ENCODE results near the gene SLC26A4.

The SLC26A4 gene

DNA sequence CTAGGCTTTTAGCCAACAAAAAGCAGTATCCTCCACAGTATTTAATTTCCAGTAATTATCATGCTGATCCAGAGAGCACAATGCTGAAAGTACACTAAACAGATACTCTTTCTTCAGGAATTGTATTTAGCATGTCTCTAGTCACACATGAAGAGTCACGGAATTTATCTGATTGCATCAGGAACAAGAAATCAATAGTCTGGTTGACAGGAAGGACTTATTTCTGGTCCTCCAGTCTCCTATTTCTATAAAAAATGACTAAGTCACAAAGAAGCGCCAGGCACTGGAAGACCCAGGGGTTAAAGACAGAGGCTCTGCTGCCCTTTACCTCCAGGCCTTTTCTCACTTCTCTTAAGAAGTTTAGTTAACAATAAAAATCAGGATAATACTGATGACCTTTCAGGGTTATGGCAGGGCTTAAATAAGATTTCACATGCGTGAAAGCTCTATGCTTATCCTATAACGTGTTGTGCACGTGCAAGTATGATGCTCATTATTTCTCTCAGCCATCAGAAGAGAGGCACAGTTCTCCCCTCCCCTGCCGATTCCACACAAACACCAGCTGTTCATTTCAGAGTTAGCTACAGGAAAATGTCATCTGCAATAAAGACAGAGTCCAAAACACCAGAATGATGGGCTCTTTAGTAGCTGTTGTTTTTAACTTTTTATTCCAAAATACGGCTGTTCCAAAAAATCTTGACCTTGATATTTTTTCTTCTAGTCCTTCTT lies 36.9 kb downstream of the SLC26A4 start:
- H3K27me3 Mint-ChIP-seq: no peaks in the 10 kb centered on the region
- no peak for ATAC-seq
- no peaks in the 10 kb centered on the region for H3K36me3 Mint-ChIP-seq
- no peak overlapping the region for H3K4me3 Mint-ChIP-seq
- H3K9me3 Mint-ChIP-seq: no peaks in the 10 kb centered on the region
- no peaks in the 10 kb centered on the region for H3K4me1 Mint-ChIP-seq
- no peak overlapping the region for H3K27ac Mint-ChIP-seq

GRCh38 chr7:107700570-107700969 lies 39.9 kb downstream of the SLC26A4 start:
- ATAC-seq: no peak
- peaks cover 8% of the 10 kb centered on the region for H3K4me1 Mint-ChIP-seq
- H3K36me3 Mint-ChIP-seq: no peaks in the 10 kb centered on the region
- H3K27me3 Mint-ChIP-seq: no peaks in the 10 kb centered on the region
- H3K9me3 Mint-ChIP-seq: no peaks in the 10 kb centered on the region
- no peak overlapping the region for H3K27ac Mint-ChIP-seq
- H3K4me3 Mint-ChIP-seq: no peak overlapping the region

DNA sequence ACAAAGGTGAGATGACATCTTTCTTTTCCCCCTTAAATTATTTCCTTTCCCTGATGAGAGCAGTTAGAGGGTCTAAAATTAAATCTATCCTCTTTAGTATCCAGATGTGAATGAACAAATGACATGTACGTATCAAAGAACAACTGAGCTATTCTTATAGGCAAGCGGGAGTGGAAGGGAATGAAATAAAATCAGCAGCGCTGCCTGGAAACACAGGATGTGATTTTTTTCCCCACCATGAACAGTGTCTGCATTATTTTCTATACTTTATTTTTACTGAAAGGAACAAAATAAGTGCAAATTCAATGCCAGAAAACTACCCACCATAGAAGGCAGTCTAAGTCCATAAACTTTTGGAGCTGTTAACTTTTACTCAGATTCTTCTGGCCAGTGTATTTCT lies 40.6 kb downstream of the SLC26A4 start:
- Mint-ChIP-seq H3K4me1 (peaks cover 8% of the 10 kb centered on the region), H3K27me3 (no peaks in the 10 kb centered on the region), H3K27ac (no peak overlapping the region), H3K9me3 (no peaks in the 10 kb centered on the region), H3K4me3 (no peak overlapping the region), H3K36me3 (no peaks in the 10 kb centered on the region)
- no peak for ATAC-seq

DNA sequence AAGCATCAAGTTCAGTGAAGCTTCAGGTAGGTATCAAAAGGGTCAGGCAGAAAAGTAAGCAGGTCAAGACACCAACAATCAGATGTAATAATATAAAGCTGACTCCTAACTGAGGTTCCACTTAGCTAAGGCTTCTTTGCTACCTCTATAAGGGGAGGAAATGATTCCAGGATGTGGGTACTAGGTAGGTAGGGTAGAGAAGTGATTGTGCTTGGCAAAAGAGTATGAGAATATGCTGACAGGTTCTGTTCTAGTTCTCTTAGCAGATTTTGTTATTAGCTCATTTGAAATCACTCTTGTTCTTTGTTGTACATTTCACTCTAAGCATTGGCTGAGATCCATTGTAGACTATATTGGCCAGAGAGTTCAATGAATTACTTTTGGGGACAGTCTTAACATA lies 42.6 kb downstream of the SLC26A4 start:
- H3K9me3 Mint-ChIP-seq: no peaks in the 10 kb centered on the region
- H3K27ac Mint-ChIP-seq: no peak overlapping the region
- H3K4me1 Mint-ChIP-seq: peaks cover 8% of the 10 kb centered on the region
- no peak for ATAC-seq
- H3K36me3 Mint-ChIP-seq: no peaks in the 10 kb centered on the region
- H3K4me3 Mint-ChIP-seq: no peak overlapping the region
- H3K27me3 Mint-ChIP-seq: no peaks in the 10 kb centered on the region

DNA sequence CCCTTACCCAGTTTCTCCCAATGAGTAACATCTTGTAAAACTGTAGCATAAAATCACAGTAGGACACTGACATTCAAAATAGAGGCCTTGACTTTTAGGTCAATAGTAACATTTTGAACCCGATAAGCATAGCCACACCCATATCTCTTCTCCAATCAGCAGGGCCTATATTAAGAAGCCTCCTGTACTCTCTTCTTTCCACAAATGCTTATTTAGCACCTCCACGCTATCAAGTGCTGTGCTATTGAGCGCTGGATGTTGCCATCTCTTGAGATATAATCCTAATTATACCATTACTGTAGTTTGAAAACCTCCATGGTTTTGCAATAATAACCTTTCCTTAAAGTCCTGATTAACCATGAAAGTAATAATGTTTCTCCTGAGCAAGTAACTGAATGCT lies 43.2 kb downstream of the SLC26A4 start:
- Mint-ChIP-seq H3K4me3 (no peak overlapping the region), H3K27ac (no peak overlapping the region), H3K4me1 (peaks cover 8% of the 10 kb centered on the region), H3K9me3 (no peaks in the 10 kb centered on the region), H3K27me3 (no peaks in the 10 kb centered on the region), H3K36me3 (no peaks in the 10 kb centered on the region)
- no peak for ATAC-seq

DNA sequence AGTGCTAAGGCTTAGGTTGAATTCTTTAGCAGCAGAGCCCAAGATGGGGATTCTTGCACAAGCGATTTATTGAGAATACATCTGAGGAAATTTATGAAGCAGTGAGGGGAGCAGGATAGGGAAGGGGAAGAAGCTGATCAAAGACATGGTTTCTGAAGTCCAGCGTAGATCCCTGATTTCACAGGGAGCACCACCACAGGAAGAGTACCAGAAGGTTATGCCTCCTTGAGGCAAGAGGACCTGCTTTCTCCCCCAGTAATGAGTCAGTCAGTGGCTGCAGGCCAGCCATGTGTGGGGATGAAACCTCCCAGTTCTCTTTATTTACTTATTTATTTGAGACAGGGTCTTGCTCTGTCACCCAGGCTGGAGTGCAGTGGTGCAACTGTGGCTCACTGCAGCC lies 48.3 kb downstream of the SLC26A4 start:
- Mint-ChIP-seq H3K27me3 (no peaks in the 10 kb centered on the region), H3K36me3 (no peaks in the 10 kb centered on the region), H3K9me3 (no peaks in the 10 kb centered on the region), H3K4me1 (no peaks in the 10 kb centered on the region), H3K4me3 (no peak overlapping the region), H3K27ac (no peak overlapping the region)
- no peak for ATAC-seq

DNA sequence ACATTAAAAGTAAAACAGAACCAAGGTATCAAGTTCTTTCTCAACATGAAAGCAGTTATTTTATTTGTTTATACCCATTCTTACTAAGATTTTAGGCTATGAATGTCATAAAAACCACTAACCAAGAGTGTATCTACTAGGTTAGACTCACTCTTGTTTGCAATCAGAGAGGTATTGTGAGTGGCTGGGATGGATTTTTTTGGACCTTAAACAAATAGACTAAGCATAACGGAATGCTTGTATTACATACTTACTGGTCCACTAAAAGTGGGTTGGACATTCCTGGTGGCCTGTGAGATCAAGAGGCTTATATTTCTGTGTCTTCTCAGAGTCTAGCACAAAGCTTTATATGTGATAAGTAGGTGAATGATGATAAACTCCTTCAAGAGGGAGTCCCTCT lies 50.7 kb downstream of the SLC26A4 start:
- H3K4me3 Mint-ChIP-seq: no peak overlapping the region
- no peaks in the 10 kb centered on the region for H3K9me3 Mint-ChIP-seq
- H3K36me3 Mint-ChIP-seq: no peaks in the 10 kb centered on the region
- no peak for ATAC-seq
- no peaks in the 10 kb centered on the region for H3K27me3 Mint-ChIP-seq
- H3K27ac Mint-ChIP-seq: no peak overlapping the region
- no peaks in the 10 kb centered on the region for H3K4me1 Mint-ChIP-seq

GRCh38 chr7:107712025-107712424 lies 51.4 kb downstream of the SLC26A4 start:
- no peaks in the 10 kb centered on the region for H3K4me1 Mint-ChIP-seq
- H3K27ac Mint-ChIP-seq: no peak overlapping the region
- no peak for ATAC-seq
- H3K27me3 Mint-ChIP-seq: no peaks in the 10 kb centered on the region
- no peaks in the 10 kb centered on the region for H3K36me3 Mint-ChIP-seq
- H3K9me3 Mint-ChIP-seq: no peaks in the 10 kb centered on the region
- H3K4me3 Mint-ChIP-seq: no peak overlapping the region

GRCh38 chr7:107712896-107713295 lies 52.3 kb downstream of the SLC26A4 start:
- no peak overlapping the region for H3K27ac Mint-ChIP-seq
- no peaks in the 10 kb centered on the region for H3K4me1 Mint-ChIP-seq
- H3K27me3 Mint-ChIP-seq: no peaks in the 10 kb centered on the region
- no peak overlapping the region for H3K4me3 Mint-ChIP-seq
- ATAC-seq: no peak
- H3K9me3 Mint-ChIP-seq: no peaks in the 10 kb centered on the region
- H3K36me3 Mint-ChIP-seq: no peaks in the 10 kb centered on the region

GRCh38 chr7:107715531-107715930 lies 54.9 kb downstream of the SLC26A4 start:
- H3K27me3 Mint-ChIP-seq: no peaks in the 10 kb centered on the region
- no peaks in the 10 kb centered on the region for H3K36me3 Mint-ChIP-seq
- H3K9me3 Mint-ChIP-seq: no peaks in the 10 kb centered on the region
- ATAC-seq: no peak
- no peak overlapping the region for H3K4me3 Mint-ChIP-seq
- no peak overlapping the region for H3K27ac Mint-ChIP-seq
- no peaks in the 10 kb centered on the region for H3K4me1 Mint-ChIP-seq

GRCh38 chr7:107718456-107719193 lies 58.0 kb downstream of the SLC26A4 start:
- Mint-ChIP-seq H3K9me3 (no peaks in the 10 kb centered on the region), H3K4me3 (no peak overlapping the region), H3K27me3 (no peaks in the 10 kb centered on the region), H3K27ac (no peak overlapping the region), H3K4me1 (no peaks in the 10 kb centered on the region), H3K36me3 (no peaks in the 10 kb centered on the region)
- ATAC-seq: no peak

GRCh38 chr7:107721286-107721685 lies 60.7 kb downstream of the SLC26A4 start:
- Mint-ChIP-seq H3K27ac (no peak overlapping the region), H3K36me3 (no peaks in the 10 kb centered on the region), H3K4me3 (no peak overlapping the region), H3K9me3 (no peaks in the 10 kb centered on the region), H3K4me1 (no peaks in the 10 kb centered on the region), H3K27me3 (no peaks in the 10 kb centered on the region)
- ATAC-seq: no peak

DNA sequence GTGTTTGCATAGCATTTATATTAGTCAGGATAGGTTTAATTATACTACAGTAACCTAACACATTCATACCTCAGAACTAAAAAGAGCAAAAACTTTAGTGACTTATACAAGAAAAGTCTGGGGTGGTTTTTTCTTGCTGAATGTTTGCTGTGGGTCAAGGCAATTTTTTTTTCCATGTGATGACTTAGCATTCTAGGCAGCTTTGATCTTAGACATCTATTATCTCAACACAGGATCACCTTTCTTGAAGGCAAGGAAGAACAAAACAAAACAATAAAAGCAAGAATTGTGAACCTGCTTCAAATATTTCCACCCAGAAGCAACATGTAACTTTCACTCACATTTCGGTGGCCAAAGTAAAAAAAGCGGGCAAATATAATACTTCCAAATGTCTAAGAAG lies 62.6 kb downstream of the SLC26A4 start:
- Mint-ChIP-seq H3K36me3 (no peaks in the 10 kb centered on the region), H3K4me3 (no peak overlapping the region), H3K27me3 (peaks cover 13% of the 10 kb centered on the region), H3K27ac (no peak overlapping the region), H3K9me3 (no peaks in the 10 kb centered on the region), H3K4me1 (no peaks in the 10 kb centered on the region)
- no peak for ATAC-seq

- H3K27ac Mint-ChIP-seq: no peak overlapping the region
- H3K36me3 Mint-ChIP-seq: no peaks in the 10 kb centered on the region
- no peak for ATAC-seq
- H3K27me3 Mint-ChIP-seq: peaks cover 29% of the 10 kb centered on the region
- H3K9me3 Mint-ChIP-seq: no peaks in the 10 kb centered on the region
- no peak overlapping the region for H3K4me3 Mint-ChIP-seq
- H3K4me1 Mint-ChIP-seq: no peaks in the 10 kb centered on the region
Measured at GRCh38 chr7:107725138-107725740, 64.6 kb downstream of the SLC26A4 start.

- Mint-ChIP-seq H3K27ac (no peak overlapping the region), H3K9me3 (no peaks in the 10 kb centered on the region), H3K4me3 (no peak overlapping the region), H3K36me3 (no peaks in the 10 kb centered on the region), H3K27me3 (peaks cover 29% of the 10 kb centered on the region), H3K4me1 (no peaks in the 10 kb centered on the region)
- no peak for ATAC-seq
Measured at GRCh38 chr7:107726356-107727130, 65.9 kb downstream of the SLC26A4 start.
